ENCODE results near the gene SECISBP2.

DNA sequence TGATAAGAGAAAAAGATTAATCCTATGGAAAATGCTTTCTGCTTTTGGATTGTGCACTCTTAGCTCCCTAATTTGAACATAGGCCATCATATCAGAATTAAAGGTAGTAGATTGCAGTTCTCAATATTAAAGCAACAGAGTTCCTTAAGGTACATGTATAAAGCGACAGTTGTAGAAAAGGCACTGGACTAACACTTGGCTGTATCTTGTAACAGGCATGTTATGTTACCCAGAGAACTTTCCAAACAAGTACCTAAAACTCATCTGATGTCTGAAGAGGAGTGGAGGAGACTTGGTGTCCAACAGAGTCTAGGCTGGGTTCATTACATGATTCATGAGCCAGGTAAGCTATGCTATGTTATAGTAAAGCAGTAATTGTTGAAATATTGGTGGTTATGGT is 3.3 kb upstream of the SECISBP2 start:
- no peak for TF ChIP-seq EZH2 (IDR thresholded peaks at IDR 0.05; ENCODE audit: low read length)
- TF ChIP-seq, protein P1, sequence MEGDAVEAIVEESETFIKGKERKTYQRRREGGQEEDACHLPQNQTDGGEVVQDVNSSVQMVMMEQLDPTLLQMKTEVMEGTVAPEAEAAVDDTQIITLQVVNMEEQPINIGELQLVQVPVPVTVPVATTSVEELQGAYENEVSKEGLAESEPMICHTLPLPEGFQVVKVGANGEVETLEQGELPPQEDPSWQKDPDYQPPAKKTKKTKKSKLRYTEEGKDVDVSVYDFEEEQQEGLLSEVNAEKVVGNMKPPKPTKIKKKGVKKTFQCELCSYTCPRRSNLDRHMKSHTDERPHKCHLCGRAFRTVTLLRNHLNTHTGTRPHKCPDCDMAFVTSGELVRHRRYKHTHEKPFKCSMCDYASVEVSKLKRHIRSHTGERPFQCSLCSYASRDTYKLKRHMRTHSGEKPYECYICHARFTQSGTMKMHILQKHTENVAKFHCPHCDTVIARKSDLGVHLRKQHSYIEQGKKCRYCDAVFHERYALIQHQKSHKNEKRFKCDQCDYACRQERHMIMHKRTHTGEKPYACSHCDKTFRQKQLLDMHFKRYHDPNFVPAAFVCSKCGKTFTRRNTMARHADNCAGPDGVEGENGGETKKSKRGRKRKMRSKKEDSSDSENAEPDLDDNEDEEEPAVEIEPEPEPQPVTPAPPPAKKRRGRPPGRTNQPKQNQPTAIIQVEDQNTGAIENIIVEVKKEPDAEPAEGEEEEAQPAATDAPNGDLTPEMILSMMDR (optimal IDR thresholded peaks at IDR 0.05 in 1 of 3, IDR thresholded peaks at IDR 0.05 in 1 of 3, conservative IDR thresholded peaks at IDR 0.05 in 1 of 3; ENCODE audit: extremely low read depth in 1 of 3, insufficient read depth in 2 of 3, low read length in 3 of 3), result no peak
